ENCODE data around the gene CDKN1C.

DNA sequence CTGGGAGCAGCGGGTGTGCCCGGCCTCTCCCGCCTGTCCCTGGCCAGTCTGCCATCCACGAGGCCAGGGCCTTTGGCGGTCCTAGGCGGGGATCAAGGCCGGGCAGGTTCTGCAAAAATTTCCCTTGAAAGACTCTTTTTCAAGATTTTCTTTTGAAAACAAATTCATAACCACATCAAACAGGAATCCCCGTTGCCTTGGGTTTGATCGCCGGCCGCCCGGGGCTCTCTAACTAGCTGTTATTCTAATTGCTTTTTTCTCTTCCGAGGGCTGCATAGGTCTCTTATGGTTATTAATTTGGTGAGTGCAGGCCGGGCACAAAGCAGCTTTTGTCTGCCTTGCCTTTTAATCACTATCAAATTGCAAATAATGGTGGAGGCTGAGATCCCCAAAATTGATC lies 42.0 kb downstream of the CDKN1C start:
- TF ChIP-seq EZH2phosphoT487 (IDR thresholded peaks at IDR 0.05; ENCODE audit: low read depth, severe bottlenecking, unreplicated experiment) (no peak), CTCF (IDR thresholded peaks at IDR 0.05; ENCODE audit: poor library complexity) (no peak)

Data from hepatocyte (in vitro differentiated cells).